GM18867 (cell line): ENCODE measurements around the gene KCNH8.

Source experiments
- ATAC-seq: cut with Tn5 transposase; IDR thresholded peaks from one replicate; pipeline ENCODE4 v1.9.1; 2021; ENCODE audit warnings: mild to moderate bottlenecking, moderate library complexity; ENCODE audit not compliant: unreplicated experiment

The KCNH8 gene

DNA sequence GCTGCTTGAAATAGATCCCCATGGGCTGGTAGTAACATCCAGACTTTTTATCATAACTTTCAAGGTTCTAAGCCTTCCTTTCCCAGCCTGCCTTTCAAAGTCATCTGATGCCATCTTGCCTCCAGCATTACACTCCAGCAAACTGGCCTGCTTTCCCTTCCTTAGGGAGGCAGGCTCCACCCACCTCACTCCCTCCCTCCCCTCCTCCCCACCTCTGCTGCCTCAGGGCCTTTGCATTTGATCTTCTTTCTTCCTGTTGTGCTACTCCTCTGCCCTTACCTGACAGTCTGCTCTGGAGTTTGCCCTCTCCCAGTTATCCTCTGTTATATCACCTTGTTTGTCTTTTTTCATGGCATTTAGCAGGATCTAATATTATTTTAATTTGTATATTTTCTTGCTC lies 319.5 kb downstream of the KCNH8 start:
- ATAC-seq, result no peak

DNA sequence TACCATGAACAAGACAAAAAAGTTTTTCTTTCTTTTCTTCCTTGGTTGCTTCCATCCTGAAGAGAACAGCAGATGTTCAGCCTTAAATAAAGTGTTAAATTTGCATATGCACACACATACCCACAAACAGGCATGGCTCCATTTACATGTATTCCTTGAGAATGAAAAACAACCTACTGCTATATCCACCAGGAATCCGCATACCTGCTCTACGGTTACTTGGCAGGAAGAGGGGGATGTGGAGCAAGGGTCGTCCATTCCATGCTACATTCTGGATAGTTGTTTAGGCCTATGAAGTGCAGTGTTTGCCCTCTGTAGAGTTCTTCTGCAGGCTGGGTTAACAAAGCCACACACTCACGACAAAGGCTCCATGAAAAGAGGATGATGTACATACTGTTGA lies 322.8 kb downstream of the KCNH8 start:
- ATAC-seq, result no peak

DNA sequence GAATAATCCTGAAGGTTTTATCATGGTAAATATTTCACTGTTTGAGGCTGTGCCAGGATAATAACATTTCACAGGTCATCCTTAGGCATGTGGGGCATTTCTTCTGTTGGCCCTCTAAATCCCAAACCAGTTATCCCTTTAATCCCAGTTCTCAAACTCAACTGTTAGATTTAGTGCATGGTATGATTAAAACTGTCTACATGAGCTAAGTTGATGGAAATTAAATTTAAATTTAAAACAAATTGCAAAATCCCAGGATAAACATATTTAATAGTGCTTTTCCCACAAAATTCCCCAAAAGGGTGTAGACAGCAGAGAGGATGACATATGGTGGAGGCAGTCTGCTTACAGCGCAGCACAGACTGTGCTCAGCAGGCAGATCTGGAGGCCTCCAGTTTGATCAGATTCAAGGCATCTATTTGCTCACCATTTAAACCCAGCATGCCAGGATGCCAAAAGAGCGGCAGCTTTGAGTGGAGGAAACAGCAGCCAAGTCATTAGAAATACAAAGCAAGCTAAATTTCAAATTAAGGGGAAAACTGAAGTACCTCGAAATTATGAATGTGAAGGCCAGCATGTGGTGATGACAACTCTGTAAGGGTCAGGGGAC lies 325.8 kb downstream of the KCNH8 start:
- no peak for ATAC-seq

DNA sequence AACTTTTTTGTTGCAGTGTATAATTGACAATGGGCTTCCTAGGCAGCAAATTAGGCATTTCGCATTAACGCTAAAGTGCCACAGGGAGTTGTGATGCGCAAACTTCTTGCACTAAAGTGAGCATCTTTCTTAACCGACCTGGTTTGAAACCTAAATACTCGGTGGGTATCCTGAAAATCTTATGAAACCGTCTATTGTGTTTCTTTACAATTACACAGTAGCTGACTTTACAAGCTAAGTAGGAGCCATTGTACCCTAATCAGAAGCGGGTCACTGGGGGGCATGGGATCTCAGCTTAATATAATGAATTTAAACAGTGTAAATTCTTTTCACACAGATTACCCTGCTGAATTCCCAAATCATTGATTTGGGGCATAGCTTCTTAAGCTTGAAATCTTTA lies 328.0 kb downstream of the KCNH8 start:
- ATAC-seq, result no peak

DNA sequence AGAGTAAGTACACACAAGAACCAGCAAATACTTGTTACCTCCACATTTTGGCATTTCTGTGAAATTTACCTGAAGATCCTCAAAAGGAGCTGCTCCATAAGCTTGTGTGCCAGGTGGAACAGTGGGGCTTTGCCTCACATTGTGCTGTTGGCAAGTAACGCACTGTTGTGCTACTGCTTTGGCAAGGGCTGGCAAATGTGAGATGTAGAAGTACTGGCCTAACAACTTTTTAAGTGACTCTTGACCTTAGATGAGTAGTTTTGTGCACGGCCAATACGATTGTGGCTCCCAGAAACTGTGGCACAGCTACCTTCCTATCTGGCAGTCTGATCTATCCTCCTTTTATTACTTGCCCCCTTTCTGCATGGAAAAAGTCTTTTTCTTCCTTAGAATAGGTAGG lies 337.0 kb downstream of the KCNH8 start:
- ATAC-seq, result no peak

DNA sequence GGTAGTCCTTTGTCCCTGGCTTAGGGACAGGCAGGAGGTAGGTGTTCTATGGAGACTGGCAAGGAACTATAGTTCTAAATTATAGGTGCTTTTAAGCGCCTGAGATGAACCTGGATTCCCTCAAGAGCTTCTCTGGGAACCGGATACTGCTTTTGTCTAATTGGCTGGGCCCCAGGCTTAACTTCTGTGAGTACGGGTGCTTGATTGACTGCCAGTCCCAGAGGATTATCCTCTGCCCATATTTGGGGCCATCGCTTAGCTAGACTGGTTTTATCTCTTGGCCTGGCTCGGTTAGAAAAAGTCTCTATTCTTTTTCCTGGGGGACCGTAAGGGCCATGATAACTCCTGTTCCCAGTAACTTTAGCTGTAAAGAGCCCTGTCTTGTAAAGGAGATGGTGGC lies 339.1 kb downstream of the KCNH8 start:
- no peak for ATAC-seq

DNA sequence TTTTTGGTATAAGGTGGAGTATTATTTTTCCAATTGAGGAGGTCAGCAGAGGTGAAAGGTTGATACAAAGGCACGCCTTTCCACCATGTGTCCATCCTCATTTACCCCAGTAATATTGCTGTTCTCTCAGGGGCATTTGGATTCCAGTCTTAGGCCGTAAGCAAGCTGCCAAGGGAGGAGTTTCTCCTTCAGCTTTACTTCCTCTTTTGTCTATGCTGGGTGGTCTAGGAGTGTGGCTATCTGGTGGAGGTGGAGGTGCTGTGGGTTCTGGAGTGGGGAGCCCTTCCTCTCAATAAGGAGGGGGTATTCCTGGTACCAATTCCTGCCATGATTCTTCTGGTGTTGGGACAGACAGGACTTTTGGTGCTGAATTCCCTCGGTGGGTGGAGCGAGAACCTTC lies 340.6 kb downstream of the KCNH8 start:
- ATAC-seq, result no peak

DNA sequence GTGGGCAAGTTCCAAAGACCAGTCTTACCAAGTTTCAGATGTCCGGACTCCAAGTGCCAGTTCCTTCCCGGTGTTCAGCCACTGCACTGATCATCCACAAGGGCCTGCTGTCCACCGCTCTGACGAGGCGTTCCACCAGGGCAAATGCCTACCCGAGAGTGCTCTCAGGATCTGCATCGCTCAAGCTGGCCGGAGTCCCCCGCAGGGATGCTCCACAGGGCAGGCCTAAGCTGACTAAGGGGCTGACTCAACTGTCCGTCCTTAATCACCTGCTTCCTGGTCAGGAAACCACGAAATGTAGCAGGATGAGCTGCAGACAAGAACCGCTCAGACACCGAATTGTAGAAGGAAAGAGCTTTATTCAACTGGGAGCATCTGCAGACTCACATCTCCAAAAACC lies 341.6 kb downstream of the KCNH8 start:
- no peak for ATAC-seq

DNA sequence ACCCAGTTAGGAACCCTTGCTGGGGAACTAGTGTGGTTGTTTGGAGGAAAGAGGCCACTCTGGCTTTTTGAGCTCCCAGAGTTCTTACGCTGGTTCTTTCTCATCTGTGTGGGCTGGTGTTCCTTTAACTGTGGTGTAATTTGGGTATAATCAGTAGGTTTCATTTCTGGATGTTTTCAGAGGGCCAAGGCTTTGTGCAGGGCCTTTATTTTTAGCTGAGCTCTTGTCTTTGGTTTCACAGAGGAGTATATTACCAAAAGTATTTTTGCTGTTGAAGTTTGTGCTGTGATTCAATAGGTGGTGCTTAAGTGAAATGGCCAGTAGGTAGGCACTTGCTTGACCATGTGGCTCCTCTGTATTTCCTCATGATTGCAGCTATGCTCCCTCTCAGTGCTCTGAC lies 357.9 kb downstream of the KCNH8 start:
- ATAC-seq, result no peak

DNA sequence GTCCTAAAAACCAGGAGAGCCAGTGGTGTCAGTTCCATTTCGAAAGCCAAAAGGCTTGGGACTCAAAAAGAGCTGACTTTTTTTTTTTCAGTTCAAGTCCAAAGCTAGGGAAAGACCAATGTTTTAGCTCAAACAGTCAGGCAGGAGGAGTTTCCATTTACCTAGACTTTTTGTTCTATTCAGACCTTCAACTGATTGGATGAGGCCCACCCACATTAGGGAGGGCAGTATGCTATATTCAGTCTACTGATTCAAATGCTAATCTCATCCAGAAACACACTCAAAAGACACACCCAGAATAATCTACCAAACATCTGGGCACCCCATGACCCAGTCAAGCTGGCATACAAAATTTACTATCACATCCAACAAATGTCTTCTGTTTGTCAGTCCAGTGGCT lies 374.0 kb downstream of the KCNH8 start:
- ATAC-seq, result no peak

DNA sequence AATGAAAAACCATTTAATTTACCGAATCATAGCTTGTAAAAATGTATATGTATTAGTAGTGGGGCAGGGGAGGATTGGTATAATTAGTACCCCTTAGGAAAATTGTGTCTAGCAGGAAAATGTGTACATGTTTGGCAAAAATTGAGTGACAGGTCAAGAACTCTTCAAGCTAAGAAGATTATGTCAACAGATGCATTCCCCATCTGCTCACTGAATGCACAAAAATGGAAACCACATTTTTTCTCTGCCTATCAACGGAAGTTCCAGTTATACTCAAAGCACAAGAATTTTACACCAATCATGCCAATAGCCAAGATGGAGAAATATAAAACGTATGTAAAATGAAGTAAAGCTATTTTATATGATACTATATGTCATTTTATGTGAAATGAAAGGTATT lies 377.8 kb downstream of the KCNH8 start:
- no peak for ATAC-seq

DNA sequence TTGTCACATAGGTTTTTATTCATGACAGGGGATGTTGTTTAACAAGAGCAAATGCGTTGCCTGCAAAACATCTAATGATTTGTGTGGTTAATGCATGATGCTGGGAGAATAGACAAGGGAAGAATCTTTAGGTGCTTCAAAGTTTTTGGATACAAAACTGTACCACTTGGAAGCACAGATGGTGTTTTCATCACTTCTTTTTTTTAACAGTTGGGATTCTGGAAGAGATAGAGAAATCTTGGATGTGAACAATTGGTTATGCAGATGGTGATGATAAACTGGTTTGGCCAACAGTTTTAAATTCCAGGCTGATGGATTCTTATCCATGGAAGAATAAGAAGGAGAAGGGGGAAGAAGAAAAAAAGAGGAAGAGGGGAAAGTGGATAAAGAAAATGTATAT lies 379.4 kb downstream of the KCNH8 start:
- no peak for ATAC-seq

DNA sequence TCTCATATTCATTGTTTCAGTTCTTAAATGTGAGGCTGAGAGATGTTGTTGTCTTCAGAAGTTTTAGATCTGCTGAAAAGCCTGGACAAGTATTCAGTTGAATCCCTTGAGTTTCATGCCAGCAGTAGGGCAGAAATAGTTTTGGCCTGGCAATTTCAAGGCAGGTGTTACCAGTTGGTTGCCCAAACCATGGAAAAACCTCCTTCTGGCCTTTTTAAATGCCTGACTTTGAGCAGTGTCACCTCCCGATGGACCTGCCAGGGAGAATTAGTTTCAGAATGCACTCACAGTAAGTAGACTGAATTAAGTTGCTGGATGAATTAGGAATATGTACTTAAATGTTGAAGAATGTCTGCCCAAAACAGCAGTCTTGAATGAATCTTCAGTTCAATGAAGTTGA lies 383.1 kb downstream of the KCNH8 start:
- no peak for ATAC-seq

DNA sequence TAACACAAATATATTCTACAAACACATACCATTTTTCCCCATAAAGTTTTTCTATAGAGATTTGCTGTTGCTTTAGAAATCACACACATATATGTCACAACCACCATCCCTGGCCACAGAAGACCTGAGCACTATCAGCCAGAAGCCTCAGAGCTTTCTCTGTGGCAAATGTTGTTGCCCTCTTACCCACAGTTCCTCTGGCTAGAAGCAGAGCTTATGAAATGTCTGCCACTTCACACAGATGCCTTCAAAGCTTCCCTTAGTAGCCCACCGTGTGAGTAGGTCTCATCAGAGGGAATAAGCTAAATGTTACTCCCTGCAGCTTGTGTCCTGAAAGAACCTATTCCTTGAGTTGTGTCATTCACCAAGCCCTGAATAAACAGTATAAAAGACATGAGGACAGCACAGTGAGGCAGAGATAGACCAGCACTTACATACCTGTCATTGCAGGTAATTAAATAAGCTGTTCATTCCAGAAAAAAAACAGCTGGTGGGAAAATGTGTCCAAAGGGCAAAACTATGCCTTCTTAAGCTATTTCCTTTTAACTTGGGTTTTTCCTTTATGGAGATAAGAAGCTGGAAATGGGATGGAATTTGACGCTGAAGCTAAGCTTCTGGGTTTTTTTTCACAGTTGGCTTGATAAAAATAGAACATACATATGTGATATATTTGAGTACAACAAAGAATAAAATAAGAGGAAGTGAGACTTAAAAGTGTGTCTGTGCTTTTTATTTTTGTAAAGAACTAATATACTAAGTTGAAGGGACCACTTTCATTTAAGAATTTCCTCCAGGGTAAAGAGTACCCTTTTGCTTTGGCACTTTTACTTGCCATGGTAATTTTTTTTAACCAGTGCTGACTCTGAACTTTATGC lies 391.4 kb downstream of the KCNH8 start:
- ATAC-seq, result peak; percentile 78

DNA sequence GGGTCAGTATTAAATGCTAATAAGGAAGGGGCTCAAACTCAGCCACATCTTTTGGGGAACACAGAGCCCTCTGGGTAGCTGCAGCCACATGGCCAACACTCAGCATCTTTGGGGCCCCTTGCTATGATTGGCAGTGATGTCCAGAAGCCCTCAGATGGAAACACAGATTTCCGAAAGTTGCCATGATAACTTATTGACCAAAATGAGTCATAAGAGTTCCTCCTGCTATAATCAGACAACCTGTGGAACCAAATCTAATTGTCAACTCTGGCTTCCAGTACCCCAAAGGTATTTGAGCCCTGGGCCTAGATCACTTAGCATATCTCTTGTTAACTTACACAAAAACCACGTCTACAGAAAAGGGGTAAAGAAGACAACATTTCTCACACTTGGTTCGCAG lies 392.2 kb downstream of the KCNH8 start:
- ATAC-seq, result peak; percentile 21

DNA sequence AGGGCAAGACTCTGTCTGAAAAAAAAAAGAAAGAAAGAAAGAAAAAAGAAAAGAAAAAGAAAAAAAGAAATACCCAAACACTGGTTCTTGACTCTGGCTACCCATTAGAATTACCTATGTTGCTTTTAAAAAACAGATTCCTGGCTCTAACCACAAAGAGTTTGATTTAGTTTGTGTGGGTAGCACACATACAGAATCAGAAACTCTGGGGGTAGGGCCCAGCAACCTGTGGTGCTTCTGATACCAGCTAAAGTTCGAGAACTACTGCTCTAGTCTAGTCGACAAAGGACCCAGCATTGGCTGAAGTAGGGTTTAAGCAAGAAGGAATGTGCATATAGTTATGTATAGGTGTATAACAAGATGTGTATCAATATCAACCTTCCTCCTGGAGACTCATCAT lies 393.0 kb downstream of the KCNH8 start:
- peak; percentile 19 for ATAC-seq

DNA sequence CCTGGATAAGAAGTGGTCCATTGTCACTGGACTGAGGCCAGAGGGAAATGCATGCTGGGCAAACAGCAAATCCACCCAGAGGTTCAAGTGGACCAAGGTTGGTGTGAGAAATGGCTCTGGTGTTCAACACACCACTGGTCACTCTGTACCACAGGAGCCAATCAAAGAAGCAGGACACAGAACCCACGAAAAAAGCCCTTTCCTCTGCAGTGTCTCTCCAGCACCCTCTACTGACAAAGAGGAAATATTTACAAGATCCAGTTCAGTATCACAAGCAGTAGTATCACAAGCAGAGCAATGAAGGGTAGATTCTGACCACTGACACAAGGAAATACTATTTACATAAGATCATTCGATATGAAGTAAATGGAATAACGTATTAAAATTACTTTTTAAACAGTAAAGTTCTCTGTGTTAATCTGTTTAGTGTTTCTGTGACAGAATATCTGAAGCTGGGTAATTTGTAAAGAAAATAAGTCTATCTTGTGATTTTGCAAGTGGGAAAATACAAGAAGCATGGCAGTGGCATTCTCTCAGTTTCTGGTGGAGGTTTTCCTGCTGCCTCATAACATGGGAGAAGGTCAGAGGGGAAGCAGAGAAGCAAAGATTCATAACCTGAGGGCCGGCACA lies 395.0 kb downstream of the KCNH8 start:
- ATAC-seq, result peak; percentile 52

DNA sequence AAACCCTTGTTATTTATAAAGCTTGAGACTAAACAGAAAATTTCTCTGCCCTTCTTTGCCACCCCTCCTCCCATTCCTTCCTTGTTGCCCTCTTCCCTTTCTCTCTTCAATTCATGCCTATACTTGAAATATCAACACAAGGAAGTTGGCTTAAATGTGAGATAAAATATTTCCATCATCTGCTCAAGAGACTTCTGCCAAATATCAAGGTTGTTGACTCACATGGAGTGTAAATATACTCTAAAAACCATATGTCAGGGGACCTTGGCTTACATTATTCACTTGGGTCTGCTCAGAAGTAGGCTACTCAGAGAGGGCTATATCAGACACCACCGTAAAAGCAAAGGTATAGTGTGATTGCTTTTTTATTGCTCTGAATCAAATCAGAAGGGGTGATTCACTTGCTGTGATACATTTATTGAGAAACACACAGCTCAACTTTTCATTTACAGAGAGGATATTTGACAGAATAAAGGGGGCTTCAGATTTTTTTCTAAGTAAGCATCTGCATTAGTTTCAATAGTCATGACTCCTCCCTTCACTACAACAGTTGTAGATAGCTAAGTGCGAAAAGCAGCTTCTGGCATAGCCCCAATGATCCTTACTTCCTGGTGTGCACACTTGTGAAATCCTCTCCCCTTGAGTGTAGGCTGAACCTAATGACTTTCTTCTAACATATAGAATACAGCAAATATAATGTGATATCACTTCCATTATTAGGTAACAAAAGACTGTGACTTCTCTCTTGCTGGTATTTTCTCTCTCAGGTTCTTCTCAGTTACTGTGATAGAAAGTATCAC lies 399.6 kb downstream of the KCNH8 start:
- ATAC-seq, result no peak

DNA sequence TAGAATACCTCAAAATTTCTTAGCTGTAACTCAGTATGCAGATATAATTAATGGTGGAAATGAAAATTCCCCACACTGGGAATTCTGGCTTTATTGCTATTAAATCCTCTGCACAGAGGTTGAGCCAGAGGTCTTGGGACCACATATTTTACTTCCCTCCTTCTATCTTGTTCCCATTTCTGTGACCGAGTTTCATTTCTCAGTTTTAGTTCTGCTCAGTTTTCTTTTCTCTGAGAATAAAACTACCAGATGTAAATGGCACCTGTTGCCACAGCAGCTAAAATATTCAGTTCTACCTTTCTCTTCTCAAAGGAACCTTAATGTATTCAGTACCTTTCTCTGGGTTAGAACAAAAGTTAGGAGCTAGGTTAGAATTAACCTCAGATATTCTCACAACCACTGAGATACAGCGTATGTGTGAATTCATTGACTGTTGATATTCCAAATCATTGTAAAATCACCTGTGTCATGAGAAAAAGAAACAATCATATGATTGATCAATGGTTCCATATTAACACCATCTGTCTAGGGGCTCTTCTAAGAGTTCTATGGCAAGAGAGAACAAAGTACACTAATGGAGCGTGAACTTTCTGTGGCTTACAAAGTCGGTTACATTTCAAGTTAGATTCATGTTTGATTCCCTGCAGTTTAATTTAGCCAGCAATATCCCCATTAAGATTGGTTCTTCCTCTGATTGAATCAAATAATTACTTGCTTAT lies 411.6 kb downstream of the KCNH8 start:
- ATAC-seq, result peak; percentile 97

DNA sequence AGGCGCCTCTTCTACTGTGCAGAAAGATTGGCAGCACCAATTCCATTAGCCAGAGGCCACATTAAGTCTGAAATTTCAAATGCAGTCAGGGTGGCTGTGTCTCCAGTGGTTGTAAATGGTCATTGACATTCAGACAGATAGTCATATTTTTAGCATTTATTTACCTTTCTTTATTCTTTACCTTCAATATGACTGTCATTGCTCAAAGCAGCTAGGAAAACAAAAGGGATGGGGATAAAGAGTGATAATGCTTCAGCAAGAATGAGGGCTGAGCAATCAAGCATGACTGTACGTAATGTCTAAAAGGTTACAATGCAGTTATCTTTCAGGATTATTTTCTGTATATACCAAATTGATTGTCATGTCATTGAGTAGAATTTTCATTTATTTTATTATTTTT lies 425.3 kb downstream of the KCNH8 start:
- no peak for ATAC-seq

DNA sequence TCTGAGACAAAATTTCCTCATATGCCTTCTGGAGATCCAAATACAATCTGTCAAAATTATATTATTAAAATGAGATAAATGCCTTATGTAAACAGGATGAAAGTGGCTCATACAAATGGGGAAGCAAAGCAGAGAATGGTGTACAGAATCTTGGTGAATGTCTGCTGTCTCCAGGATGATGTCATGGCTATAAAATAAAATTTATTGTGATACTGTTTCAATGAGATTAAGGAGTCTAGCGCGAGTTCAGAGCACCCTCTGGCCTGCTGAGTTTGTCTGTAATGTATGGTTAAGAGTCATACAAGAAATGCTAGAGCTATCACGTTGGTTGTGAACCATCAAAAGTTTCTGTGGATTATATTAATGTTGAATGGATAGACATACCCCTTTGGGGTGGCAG lies 426.0 kb downstream of the KCNH8 start:
- ATAC-seq, result no peak
